Thyroid gland (tissue), 4 donors: ENCODE measurements around the gene NPS.

ENCODE experiments used
- POLR2A ChIP-seq, 2 donors: fragments of 450-650 bp; IDR thresholded peaks; one replicate each; pipeline ENCODE4 v1.6.1; 2017; ENCODE audit warnings: antibody characterized with exemption in 2 of 2, mild to moderate bottlenecking in 2 of 2, moderate library complexity in 1 of 2
- TF ChIP-seq, protein P1 (sequence below), 6 experiments: fragments of 200-600 bp in 3 of 6; fragments of 450-650 bp in 3 of 6; sonication (generic) in 3 of 6; IDR thresholded peaks; one replicate each; pipeline ENCODE4 v1.5.1; 2016 to 2019; ENCODE audit warnings: antibody characterized with exemption in 6 of 6, mild to moderate bottlenecking in 2 of 6, inconsistent platforms in 1 of 6, moderate library complexity in 1 of 6

DNA sequence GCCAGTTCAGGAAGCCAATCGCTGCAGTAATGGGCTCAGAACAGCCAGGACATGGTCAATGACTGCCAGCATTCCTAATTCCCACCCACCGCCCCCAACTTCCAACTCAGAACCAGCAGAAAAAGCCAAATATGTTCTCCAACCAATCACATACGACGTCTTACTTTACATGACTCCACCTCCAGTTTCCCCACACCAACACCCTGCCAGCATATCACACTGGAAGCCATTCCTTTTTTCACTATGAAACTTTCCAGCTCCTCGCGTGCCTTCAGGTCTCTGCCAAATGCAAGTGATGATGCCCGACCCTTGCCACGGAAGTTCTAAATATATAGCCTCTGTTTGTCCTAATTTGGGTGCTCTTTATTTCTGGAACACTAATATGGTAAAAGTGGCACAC is 12.5 kb downstream of the NPS start:
- TF ChIP-seq POLR2A (IDR thresholded peaks at IDR 0.05) = no peak
- TF ChIP-seq, protein P1, sequence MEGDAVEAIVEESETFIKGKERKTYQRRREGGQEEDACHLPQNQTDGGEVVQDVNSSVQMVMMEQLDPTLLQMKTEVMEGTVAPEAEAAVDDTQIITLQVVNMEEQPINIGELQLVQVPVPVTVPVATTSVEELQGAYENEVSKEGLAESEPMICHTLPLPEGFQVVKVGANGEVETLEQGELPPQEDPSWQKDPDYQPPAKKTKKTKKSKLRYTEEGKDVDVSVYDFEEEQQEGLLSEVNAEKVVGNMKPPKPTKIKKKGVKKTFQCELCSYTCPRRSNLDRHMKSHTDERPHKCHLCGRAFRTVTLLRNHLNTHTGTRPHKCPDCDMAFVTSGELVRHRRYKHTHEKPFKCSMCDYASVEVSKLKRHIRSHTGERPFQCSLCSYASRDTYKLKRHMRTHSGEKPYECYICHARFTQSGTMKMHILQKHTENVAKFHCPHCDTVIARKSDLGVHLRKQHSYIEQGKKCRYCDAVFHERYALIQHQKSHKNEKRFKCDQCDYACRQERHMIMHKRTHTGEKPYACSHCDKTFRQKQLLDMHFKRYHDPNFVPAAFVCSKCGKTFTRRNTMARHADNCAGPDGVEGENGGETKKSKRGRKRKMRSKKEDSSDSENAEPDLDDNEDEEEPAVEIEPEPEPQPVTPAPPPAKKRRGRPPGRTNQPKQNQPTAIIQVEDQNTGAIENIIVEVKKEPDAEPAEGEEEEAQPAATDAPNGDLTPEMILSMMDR (IDR thresholded peaks at IDR 0.05) = no peak
